NAMALWA (cell line): ENCODE measurements around the gene ENOX1.

ENCODE experiments used
- DNase-seq: peaks from one replicate; pipeline ENCODE4 v3.0.0-alpha.2; 2015; ENCODE audit warnings: low spot score

ENOX1 gene

DNA sequence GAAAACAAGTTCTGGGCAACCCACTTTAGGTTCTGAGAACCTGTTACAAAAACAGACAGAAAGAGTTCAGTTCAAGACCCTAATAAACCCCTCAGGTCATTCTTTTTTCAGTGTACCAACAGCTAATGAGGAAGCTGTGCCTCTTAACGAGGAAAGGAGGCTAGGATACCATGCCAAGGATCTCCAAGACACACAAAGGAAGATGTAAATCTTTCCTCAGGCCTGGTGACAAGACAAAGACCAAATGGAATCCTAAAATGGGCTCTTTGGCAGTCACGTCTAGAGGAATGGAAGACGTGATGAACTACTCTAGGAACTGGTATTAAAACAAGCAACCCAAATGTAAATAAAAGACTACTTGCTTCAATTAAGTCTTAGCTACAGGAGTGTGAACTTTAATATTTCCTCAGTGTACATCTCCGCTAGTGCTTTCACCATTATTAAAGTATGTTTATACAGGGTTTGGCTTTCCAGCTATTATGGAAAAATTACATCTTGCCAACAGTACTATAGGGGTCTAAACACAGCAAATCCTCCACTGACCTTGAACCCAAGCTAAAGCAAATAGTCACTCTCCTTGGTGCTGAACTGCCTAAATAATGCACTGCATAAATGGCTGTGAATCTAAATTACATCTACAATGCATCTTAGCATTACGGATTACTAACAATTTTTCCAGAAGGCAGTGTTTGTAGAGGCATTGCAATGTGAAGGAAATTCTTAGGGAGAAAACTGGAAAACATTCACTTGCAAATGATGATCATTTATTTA lies 42.3 kb downstream of the ENOX1 start:
- no peak for DNase-seq

GRCh38 chr13:43742911-43743310 lies 43.9 kb downstream of the ENOX1 start:
- DNase-seq: no peak

GRCh38 chr13:43737392-43737923 lies 49.3 kb downstream of the ENOX1 start:
- no peak for DNase-seq

DNA sequence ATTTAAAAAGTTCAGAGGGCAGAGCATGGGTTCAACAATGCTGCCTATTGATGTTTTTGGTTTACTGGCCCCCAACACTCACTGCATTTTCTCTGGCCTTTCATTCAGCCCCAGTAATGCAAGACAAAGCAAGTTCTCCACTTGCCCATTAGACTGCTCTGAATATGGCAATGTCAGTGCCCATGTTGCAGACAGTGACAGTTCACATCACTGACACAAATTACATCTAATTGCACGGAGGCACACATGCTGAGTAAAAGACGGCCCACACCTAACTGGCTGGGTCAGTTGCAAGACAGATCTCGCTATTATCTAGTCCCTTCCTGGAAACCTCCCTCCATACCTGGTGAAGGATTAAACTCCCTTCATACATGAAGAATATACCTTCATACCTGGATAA lies 54.0 kb downstream of the ENOX1 start:
- DNase-seq: no peak

DNA sequence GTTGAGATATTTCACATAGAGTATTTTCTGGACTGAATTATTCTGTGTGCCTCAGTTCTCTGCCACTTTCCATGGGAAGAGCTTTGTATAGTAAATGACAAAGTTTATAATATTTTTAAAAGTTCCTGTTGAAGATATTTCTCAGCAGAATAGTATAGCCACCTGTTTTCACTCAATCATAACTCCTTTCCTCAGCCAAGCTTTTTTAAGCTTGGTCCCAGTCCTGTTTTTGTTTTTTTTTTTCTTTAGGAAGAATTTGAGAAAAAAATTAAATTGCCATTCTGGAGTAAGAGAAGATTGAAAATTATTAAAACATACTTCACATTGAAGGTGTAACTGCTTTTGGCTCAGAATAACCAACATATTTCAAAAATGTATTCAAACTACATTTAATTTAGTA lies 55.5 kb downstream of the ENOX1 start:
- DNase-seq: no peak

- no peak for DNase-seq
These were observed 56.1 kb downstream of the ENOX1 start for GRCh38 chr13:43730642-43731041.

DNA sequence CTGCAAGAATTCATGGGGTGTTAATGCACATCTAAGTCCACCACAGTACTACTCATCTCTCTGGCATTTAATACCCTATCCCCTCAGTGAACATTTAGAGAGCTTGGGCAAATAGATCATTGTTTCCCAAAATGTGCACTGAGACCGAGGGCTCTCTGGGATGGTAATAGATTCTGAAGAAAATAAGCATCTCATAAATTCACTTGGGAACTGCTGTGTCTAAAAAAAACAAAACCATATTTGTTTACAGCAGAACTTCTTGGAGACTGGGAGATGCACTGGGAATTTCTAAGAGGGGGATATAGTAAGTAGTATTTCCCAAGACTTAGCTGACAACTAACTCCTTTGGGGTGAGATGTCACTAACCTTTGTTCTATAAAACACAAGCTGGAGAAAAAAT lies 58.4 kb downstream of the ENOX1 start:
- DNase-seq: no peak

DNA sequence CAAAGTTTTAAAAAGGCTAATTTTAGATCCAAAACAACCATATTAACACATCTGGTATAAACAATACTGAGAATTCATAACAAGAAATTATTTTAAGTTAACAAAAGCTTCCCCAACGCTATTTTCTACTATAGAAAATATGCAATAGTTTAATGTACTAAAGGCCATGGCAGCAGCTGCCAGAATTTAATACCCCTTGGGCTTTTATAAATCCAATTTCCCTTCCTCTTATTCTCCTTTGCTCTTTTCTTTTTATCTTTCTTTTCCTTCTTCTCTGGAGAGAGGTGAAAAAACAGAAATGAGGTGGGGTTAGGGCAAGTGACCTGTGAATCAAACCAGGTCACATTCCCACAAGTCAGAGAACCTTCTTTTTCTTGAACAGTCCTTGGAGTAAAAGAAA lies 58.9 kb downstream of the ENOX1 start:
- no peak for DNase-seq

DNA sequence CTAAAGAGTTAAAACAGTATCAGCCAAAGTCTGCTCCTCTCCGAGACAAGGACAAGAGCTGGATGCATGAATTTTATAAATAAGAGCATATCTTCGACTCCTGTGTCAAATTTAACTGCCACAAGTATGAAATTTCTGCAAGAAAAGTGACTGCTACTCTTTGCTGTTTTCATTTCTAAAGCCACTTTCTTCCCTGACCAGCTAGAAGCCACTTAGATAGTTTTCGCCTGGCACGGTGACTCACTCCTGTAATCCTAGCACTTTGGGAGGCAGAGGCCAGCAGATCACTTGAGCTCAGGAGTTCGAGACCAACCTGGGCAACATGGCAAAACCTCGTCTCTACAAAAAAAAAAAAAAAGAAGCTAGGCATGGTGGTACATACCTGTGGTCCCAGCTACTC lies 61.3 kb downstream of the ENOX1 start:
- no peak for DNase-seq

DNA sequence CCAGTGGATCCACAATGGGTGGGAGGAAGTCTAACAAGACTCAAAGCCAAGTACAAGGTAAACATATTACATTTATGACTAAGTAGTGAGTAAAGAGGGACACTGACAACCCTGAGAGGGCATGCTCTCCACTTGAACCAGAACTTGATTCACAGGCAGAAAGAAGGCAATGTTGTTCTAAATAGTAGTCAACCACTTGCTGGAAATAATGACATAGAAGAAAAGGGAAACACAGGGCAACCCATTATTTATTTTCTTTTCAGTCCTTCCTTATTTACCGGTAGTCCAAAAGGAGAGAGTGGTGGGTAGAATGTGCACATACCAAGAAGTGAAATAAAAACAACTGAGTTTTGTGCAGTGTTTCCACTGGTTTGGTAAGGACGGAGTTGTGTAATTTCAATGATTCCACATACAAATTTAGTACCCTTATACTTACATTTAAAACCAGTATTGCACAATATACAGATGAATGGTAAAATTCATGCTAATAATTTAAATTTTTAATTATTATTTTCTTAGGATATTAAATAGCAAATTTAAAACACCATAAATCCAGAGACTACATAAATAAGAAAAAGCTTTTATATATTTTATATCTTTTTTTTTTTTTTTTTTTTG lies 65.9 kb downstream of the ENOX1 start:
- DNase-seq: no peak

- DNase-seq: no peak
These were observed 88.0 kb downstream of the ENOX1 start for GRCh38 chr13:43698758-43699157.

DNA sequence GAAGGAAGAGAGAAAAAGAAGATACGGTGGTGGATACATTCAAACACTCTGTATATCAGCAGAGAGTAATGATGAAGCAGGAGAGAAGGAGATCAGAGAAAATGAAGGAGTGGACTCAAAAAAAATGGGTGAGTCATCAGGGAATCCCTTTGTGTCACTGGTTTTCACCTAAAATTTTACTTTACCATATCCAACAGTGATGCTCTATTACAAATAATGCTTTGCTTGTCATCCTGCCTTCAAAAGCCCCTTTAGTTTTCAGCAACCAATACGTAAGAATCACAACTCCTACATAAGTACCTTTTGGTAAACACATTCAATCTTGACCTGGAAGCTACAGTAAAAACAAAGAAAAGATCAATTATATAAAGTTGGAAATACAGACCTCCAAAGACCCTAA lies 88.8 kb downstream of the ENOX1 start:
- no peak for DNase-seq

DNA sequence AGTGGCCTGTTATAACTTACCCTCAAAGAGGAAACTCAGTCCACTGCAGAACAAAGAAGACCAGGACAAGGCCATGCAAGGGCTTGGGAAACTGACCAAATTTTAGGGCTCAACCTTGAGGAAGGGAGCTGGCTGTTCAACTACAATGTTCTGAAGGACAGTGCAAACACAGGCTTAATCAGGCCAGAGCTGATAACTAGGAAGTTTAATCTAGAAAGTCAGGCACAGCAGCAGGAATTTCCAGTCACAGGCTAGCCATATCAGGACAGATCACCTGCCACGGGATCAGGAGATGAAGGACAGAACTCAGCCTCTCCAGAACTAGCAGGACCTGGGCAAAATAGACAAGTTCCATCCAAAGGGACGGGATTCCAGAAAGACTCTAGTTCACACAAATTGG lies 89.4 kb downstream of the ENOX1 start:
- no peak for DNase-seq

DNA sequence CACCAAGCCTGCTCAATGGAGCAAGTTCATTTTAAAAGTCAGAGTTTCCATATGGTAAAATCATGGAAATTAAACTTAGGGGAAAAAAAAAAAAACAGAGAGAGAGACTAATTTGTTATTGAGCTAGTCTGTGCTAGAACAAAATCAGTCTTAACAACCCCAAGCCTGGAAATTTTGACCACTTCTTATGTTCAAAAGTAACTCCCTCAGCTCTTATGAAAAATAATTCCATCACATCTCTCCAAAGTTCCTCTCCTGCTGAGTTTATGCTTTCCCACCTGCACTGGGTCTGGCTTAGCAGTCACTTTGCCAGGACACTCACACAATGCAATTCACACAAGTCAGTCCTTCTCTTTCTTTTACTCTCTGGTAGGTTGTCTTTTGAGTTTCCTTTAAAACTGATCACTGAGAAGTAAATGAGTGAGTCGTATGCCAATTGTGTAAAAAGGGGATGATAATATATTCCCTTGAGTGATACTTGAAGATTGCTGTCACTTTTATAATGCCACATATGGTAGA lies 92.6 kb downstream of the ENOX1 start:
- DNase-seq: no peak

DNA sequence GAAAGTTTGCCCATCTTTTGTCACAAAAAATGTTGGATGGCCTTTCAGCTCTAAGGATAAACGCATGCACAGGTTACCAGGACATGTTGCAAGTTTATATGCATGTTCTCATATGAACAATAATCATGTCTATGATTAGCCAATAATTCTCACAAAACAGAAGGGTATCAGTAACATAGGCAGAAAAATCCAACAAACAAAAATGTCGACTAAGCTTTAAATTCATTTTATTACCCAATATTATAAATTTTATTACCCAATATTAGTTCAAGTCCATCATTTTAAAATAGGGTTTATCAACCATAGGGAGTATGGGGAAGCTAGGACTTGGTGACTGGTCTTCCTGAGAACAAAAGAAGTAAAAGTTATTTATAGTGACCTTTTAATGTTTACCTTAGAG lies 93.1 kb downstream of the ENOX1 start:
- DNase-seq: no peak

GRCh38 chr13:43688227-43688907 lies 98.4 kb downstream of the ENOX1 start:
- DNase-seq: no peak

GRCh38 chr13:43687038-43687437 lies 99.7 kb downstream of the ENOX1 start:
- no peak for DNase-seq

DNA sequence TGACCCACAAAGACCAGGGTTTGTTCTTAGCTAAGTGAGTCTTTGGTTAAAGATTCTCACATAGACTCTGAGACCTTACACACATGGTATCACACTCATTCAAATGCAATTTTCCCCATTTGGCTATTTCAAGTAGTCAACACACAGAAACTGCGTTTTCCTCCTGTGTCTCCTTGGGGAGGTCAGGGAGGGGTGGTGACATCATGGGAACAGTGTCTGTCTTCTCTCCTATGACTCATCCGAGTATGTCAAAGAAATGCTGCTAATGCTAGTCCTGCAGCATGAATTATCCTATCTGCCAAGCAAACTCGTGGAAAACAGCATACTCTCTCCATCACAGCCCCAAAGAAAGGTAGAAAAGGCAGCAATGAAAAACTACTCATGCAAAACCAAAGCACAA lies 100.2 kb downstream of the ENOX1 start:
- no peak for DNase-seq

DNA sequence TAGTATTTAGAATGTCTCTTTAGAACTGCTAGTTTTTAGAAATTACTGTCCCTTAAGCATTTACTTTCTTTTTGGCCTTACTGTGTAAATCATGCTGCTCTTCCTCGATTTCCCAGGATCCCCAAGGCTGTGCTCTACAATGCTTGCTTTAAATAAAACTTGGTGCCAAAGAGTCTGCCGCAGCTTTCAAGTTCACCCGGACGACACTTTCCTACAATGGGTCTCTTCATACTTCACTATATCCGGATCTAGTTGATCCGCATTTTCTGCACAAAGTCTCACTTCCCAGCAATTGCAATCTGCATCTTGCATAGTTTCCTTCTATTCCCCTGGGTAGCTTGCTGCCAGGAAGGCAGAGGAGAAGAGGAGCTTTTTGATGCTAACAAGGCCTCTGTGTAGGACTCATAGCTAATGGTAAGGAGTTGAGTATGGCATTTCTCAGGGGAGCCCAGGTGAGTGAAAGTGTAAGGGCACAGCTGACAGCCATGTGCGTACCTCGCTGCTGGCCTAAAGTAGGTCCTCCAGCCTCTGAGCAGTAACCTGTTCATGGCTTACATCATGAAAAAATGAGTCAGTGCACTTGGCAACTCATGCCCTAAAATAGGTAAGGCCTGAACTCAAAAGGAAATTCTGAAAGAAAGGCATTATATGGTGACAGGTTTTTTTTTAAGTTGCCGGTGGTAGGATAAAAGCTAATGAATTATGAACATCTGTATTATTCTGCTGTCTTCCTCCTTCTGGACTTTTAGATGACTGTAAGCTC lies 101.6 kb downstream of the ENOX1 start:
- DNase-seq: no peak

- DNase-seq: no peak
These were observed 104.1 kb downstream of the ENOX1 start for GRCh38 chr13:43682701-43683100.

DNA sequence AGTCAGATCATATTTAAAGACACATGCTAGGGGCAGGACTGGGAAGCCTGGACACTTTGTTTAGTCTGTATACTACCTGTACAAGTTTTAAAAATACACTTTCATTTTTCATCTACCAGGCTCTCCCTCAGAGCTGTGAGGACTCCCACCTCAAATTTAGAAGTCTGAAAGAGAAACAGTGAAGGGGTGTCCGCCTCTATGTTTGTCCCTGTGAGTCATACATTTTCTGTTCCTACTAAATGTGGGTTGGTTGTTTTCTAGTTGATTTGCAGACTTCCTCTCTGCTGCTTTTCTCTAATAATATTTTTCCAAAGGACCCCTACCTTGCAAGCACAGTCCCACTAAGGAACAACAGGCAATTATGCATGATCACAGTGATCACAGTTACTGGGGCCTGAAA lies 110.5 kb downstream of the ENOX1 start:
- no peak for DNase-seq

DNA sequence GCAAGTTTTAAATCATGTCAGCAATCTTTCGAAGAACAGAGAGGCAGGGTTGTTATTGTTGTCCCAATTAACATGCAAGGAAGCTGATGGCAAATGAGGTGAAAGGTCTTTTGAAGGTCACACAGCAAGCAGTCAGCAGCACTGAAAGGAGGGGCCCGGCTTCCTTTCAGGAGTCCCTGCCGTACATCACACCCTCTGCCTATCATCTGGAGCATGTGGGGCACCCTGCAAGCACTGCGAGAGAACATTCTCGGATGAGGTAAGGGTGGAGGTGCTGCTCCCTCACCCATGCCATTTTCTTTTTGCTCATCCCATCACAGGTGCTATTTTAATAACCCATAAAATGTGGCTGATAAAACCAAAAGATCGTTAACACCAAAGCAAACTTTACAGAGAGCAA lies 111.2 kb downstream of the ENOX1 start:
- DNase-seq: no peak
